Keratinocyte (primary cell): ENCODE data around the gene PPARA. TPM values are rescaled to one million over a fixed set of nuclear protein-coding genes. Genes with fewer than 3 reads are reported as not detected.

Experiments used
- DNase-seq: peaks from one replicate; pipeline ENCODE4 v3.0.0-alpha.2; 2011; ENCODE audit warnings: low read depth, missing footprints, low spot score
- FAIRE-seq: peaks from 2 replicates; lab custom pipeline; 2011; peaks lifted over from hg19 to GRCh38; lab: Jason Lieb, UNC
- H2AFZ ChIP-seq: 2 replicates; pipeline ENCODE4 v1.6.0; 2012; ENCODE audit warnings: low read length, control low read depth, inconsistent platforms; ENCODE audit not compliant: control insufficient read depth
- H3K27ac ChIP-seq: 2 replicates; pipeline ENCODE4 v1.5.1; 2011; ENCODE audit warnings: low read length; ENCODE audit not compliant: control insufficient read depth, insufficient read depth
- H3K27me3 ChIP-seq: 3 replicates; pipeline ENCODE4 v1.6.0; 2011; ENCODE audit warnings: low read length; ENCODE audit not compliant: control insufficient read depth, insufficient read depth; ENCODE audit errors: extremely low read depth
- H3K36me3 ChIP-seq, 2 experiments: 2 replicates in 1 of 2; 3 replicates in 1 of 2; pipeline ENCODE4 v1.5.1; 2011; ENCODE audit warnings: low read length in 2 of 2, mild to moderate bottlenecking in 1 of 2; ENCODE audit not compliant: control insufficient read depth in 2 of 2, insufficient read depth in 2 of 2; ENCODE audit errors: extremely low read depth in 1 of 2
- H3K4me1 ChIP-seq: 3 replicates; pipeline ENCODE4 v1.5.1; 2011; ENCODE audit warnings: low read length; ENCODE audit not compliant: control insufficient read depth, insufficient read depth; ENCODE audit errors: extremely low read depth
- H3K4me2 ChIP-seq: 3 replicates; pipeline ENCODE4 v1.6.0; 2011; ENCODE audit warnings: low read depth, low read length; ENCODE audit not compliant: control insufficient read depth, insufficient read depth; ENCODE audit errors: extremely low read depth
- H3K4me3 ChIP-seq, 3 experiments: fragments of 200-600 bp in 1 of 3; sonication (generic) in 1 of 3; 2 replicates in 2 of 3; 3 replicates in 1 of 3; pipeline ENCODE4 v1.5.1; 2011 to 2016; ENCODE audit warnings: low read length in 3 of 3, mild to moderate bottlenecking in 3 of 3, control low read depth in 2 of 3, inconsistent platforms in 1 of 3, low read depth in 1 of 3, mixed read lengths in 1 of 3, mixed run types in 1 of 3, moderate library complexity in 1 of 3; ENCODE audit not compliant: control insufficient read depth in 2 of 3, insufficient read depth in 2 of 3; ENCODE audit errors: extremely low read depth in 1 of 3
- H3K79me2 ChIP-seq: 2 replicates; pipeline ENCODE4 v1.6.0; 2012; ENCODE audit warnings: low read length; ENCODE audit not compliant: control insufficient read depth, insufficient read depth
- H3K9ac ChIP-seq: 3 replicates; pipeline ENCODE4 v1.6.0; 2011; ENCODE audit warnings: low read length; ENCODE audit not compliant: control insufficient read depth, insufficient read depth; ENCODE audit errors: extremely low read depth
- H3K9me1 ChIP-seq: 3 replicates; pipeline ENCODE4 v1.6.0; 2011; ENCODE audit warnings: low read length; ENCODE audit not compliant: control insufficient read depth, insufficient read depth; ENCODE audit errors: extremely low read depth
- H3K9me3 ChIP-seq: 2 replicates; pipeline ENCODE4 v1.5.1; 2012; ENCODE audit warnings: low read depth, low read length; ENCODE audit not compliant: control insufficient read depth
- H4K20me1 ChIP-seq: 3 replicates; pipeline ENCODE4 v1.6.0; 2011; ENCODE audit warnings: low read length; ENCODE audit not compliant: control insufficient read depth, insufficient read depth; ENCODE audit errors: extremely low read depth
- CTCF ChIP-seq, 3 experiments: IDR thresholded peaks in 1 of 3; conservative IDR thresholded peaks in 1 of 3; optimal IDR thresholded peaks in 1 of 3; 2 replicates in 2 of 3; 3 replicates in 1 of 3; pipeline versions ENCODE3 to v1.5.1; 2011; ENCODE audit warnings: low read length in 3 of 3, mild to moderate bottlenecking in 3 of 3, moderate library complexity in 2 of 3, control low read depth in 1 of 3, inconsistent platforms in 1 of 3; ENCODE audit not compliant: insufficient read depth in 2 of 3; ENCODE audit errors: extremely low read depth in 1 of 3
- EZH2 ChIP-seq: IDR thresholded peaks from one replicate; pipeline ENCODE4 v1.6.1; 2012; ENCODE audit warnings: inconsistent platforms, mild to moderate bottlenecking, low read length, moderate library complexity
- dilution Hi-C: fragments of 300-500 bp; cut with MboI; formaldehyde crosslinking; loops from one replicate; pipeline ENCODE4 v1.7.0; 2020; ENCODE audit warnings: low sequenced_read_pairs; ENCODE audit not compliant: extremely low pct_ligation_motif_present
- polyA plus RNA-seq, 5 experiments: library from polyadenylated mRNA; depleted of rRNA in 3 of 5; stranded (reverse) in 3 of 5; stranded (forward) in 1 of 5; unstranded in 1 of 5; fragments of >200 nt; gene quantifications; 1 replicate in 1 of 5; 2 replicates in 3 of 5; 3 replicates in 1 of 5; pipeline versions ENCODE4 v1.2.1 to v1.2.3, GENCODE V29; 2011 to 2012; ENCODE audit warnings: missing spikeins in 2 of 5, low read depth in 1 of 5, low replicate concordance in 1 of 5

Gene PPARA
- polyA plus RNA-seq, 1 donor (not counting 4 experiments of a cell fraction or from before 2014, with no cell fraction given) = 4.9 TPM

DNA sequence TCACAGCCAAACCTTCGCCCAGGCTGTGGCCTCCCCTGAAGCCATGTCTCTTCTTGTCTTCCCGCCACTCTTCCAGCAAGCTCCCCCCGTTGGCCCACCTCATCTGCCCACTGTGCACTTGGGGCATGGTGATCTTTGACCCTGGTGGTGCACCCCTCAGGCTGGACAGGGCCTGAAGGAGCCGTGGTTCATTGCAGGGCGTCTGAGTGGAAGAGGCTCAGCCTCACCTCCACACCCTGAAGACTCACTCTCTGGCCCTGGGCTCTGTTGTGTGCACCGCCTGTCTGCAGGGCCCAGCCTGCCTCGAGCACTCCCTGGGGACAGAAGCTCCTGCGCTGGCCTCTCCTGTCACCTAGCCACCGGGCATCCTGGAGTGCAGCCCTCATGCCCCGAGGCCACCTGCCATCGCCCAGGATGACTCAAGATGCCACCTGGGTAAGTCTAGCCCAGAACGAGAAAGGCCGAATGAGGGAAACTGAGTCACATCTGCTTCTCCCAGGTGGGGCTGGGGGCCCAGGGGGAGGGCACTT lies 40.8 kb upstream of the PPARA start:
- H3K36me3 ChIP-seq = peaks cover 10 to 48% of the 10 kb centered on the region in 2 experiments

GRCh38 chr22:46110215-46110614 lies 40.1 kb upstream of the PPARA start:
- H3K4me1 ChIP-seq = peaks cover 34% of the 10 kb centered on the region
- no peak overlapping the region for H2AFZ ChIP-seq
- H4K20me1 ChIP-seq = peaks cover 63% of the 10 kb centered on the region
- H3K36me3 ChIP-seq = peaks cover 10 to 42% of the 10 kb centered on the region in 2 experiments
- FAIRE-seq (no peak), DNase-seq (no peak)
- dilution Hi-C loops = no loop called here
- H3K4me2 ChIP-seq = no peak overlapping the region
- peak overlapping the region; percentile 34 for H3K27ac ChIP-seq
- no peak overlapping the region for H3K4me3 ChIP-seq
- H3K9me1 ChIP-seq = no peaks in the 10 kb centered on the region
- TF ChIP-seq CTCF (optimal IDR thresholded peaks at IDR 0.05 in 1 of 3, IDR thresholded peaks at IDR 0.05 in 1 of 3, conservative IDR thresholded peaks at IDR 0.05 in 1 of 3; ENCODE audit: extremely low read depth in 1 of 3, insufficient read depth in 2 of 3, low read length in 3 of 3) (no peak), EZH2 (no peak)
- H3K9ac ChIP-seq = no peak overlapping the region
- no peaks in the 10 kb centered on the region for H3K27me3 ChIP-seq
- no peaks in the 10 kb centered on the region for H3K9me3 ChIP-seq
- peaks cover 5% of the 10 kb centered on the region for H3K79me2 ChIP-seq

More for the DNA sequence above, 40.8 kb upstream of the PPARA start:
- no peak overlapping the region for H2AFZ ChIP-seq
- no peak overlapping the region for H3K4me3 ChIP-seq
- no peaks in the 10 kb centered on the region for H3K27me3 ChIP-seq
- dilution Hi-C loops = no loop called here
- TF ChIP-seq CTCF (optimal IDR thresholded peaks at IDR 0.05 in 1 of 3, IDR thresholded peaks at IDR 0.05 in 1 of 3, conservative IDR thresholded peaks at IDR 0.05 in 1 of 3; ENCODE audit: extremely low read depth in 1 of 3, insufficient read depth in 2 of 3, low read length in 3 of 3) (no peak), EZH2 (no peak)
- no peak for DNase-seq
- peaks cover 41% of the 10 kb centered on the region for H3K4me1 ChIP-seq
- H3K79me2 ChIP-seq = peaks cover 5% of the 10 kb centered on the region
- H3K9me3 ChIP-seq = no peaks in the 10 kb centered on the region
- H3K4me2 ChIP-seq = no peak overlapping the region
- H3K27ac ChIP-seq = no peak overlapping the region
- no peak for FAIRE-seq
- H4K20me1 ChIP-seq = peaks cover 64% of the 10 kb centered on the region
- peaks cover 2% of the 10 kb centered on the region for H3K9me1 ChIP-seq
- no peak overlapping the region for H3K9ac ChIP-seq
